GM10248 (cell line): ENCODE data around the gene TAF3.

ENCODE experiments used
- CTCF ChIA-PET: fragments of 300-600 bp; sonication (Branson Sonifier 250); formaldehyde crosslinking; extraction: SDS; loops from one replicate; lab custom pipeline; 2021; ENCODE audit warnings: antibody characterized with exemption; lab: Yijun Ruan, JAX
- POLR2A ChIA-PET: fragments of 350-650 bp; sonication (Branson Sonifier 250); formaldehyde crosslinking; extraction: SDS; loops from one replicate; lab custom pipeline; 2020; ENCODE audit warnings: antibody characterized with exemption; lab: Yijun Ruan, JAX
- DNase-seq: peaks from one replicate; pipeline ENCODE4 v3.0.0; 2012; ENCODE audit errors: extremely low spot score
- TF ChIP-seq, protein P1 (sequence below): IDR thresholded peaks from 2 replicates; pipeline ENCODE4 v1.5.1; 2012; ENCODE audit warnings: mild to moderate bottlenecking, low read depth; ENCODE audit errors: extremely low read depth, missing control alignments, control extremely low read depth

Gene TAF3

DNA sequence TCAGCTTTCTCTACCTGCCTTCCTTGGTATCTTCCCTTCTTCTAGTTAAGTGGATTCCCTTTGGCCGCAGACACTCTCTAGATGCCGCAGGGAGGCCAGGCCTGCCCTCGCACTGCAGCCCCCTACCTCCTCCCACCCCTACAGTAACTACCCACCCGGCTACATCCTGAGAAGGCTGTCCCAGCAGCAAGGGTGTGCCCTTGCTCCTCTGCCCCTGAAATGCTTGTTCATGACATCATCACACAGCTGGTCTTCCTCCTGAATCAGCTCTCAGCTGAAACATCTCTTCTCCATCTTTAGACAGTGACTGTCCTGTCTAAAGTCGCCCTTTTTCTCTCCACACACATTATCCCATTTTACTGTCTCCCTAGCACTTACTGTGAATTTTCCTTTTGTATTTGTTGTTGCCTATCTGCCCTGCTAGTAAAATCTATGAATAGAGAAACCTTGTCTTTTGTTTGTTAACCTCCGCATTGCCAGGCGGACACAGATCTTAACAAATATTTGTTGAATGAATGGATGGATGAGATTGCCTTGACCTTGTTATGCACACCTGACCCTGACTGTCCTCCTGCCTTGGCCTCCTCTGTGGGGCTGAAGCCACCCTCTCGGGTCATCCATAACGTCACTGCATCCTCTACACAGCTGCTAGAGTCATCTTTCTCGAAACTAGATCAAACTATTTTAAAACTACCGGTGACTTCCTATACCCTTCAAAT is 127.3 kb downstream of the TAF3 start:
- POLR2A ChIA-PET, result no interaction called here
- CTCF ChIA-PET, result interaction anchor here (1.7 kb wide), 1 partner anchor 23 kb away, joined by 3 read pairs; no protein-coding TSS in a partner anchor
- no peak for DNase-seq

DNA sequence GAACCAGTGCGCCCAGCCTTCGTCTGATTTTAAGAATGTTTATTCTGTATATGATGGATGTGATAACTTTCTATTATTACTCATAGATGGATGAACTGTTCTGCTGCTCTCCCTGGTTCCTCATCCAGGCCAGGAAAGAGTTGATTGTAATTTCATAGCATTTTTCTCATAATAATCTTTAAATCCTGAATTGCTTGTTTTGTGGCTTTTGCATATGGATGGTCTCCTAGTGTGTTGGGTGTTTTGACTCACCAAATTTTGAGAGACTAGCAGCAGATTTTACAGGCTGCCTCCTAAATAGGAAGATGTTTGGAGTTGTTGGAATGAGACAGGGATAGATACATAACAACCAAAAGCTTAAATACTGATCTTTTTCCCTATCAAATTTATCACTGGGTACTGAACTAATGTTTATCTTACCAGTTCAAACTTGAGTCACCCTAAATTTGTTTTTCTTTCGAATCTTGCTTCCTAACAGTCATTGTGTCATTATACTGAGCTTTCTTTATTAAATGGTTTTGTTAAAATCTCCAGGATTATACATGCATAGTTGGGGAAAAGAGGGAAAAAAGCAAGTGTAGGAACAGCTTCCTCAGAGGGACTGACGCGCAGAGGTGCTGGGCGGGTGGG is 130.2 kb downstream of the TAF3 start:
- DNase-seq, result no peak
- TF ChIP-seq, protein P1, sequence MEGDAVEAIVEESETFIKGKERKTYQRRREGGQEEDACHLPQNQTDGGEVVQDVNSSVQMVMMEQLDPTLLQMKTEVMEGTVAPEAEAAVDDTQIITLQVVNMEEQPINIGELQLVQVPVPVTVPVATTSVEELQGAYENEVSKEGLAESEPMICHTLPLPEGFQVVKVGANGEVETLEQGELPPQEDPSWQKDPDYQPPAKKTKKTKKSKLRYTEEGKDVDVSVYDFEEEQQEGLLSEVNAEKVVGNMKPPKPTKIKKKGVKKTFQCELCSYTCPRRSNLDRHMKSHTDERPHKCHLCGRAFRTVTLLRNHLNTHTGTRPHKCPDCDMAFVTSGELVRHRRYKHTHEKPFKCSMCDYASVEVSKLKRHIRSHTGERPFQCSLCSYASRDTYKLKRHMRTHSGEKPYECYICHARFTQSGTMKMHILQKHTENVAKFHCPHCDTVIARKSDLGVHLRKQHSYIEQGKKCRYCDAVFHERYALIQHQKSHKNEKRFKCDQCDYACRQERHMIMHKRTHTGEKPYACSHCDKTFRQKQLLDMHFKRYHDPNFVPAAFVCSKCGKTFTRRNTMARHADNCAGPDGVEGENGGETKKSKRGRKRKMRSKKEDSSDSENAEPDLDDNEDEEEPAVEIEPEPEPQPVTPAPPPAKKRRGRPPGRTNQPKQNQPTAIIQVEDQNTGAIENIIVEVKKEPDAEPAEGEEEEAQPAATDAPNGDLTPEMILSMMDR, result no peak
- POLR2A ChIA-PET, result no interaction called here
- CTCF ChIA-PET, result interaction anchor here (1.5 kb wide), 1 partner anchor 11 kb away, joined by 3 read pairs; no protein-coding TSS in a partner anchor

More for the DNA sequence above, 127.3 kb downstream of the TAF3 start:
- TF ChIP-seq, protein P1, result no peak

DNA sequence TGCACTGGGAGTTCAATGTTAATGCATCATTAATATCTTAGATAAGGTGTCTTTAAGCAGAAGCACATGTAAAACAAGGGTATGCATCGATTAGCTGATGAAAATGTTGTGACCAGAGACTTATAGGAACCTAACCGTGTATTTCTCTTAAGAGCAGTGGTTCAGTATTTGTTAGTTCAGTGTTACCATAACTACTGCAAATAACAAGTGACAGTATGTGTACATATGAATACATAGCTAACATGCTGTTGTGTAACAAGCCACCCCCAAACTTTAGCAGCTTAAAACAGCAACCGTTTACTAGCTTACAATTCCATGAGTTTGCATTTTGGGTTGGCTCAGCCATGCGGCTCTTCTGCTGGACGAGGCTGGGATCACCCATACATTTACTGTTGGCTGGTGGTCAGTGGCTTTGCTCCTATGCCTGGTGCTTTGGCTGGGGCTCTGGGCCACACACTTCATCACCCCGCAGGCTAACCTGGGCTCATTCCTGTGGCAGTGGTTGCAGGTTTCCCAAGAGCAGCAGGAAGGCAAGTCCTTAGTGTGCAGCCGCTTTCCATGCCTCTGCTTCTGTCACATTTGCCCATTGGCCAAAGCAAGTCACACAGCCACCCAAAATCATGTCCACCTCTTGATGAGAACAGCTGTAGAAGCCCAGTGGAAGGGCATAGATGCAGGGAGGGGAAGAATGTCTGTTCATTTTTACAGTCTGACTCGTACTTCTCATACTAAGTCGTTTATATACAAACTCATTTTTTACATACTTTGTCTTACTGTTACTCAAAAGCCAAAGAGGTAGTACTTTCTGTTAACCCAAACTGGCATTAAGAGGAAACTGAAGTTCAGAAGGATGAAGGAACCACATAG is 132.9 kb downstream of the TAF3 start:
- ChIA-PET CTCF (interaction anchor here (1.5 kb wide), 1 partner anchor 9 kb away, joined by 3 read pairs; no protein-coding TSS in a partner anchor), POLR2A (no interaction called here)
- DNase-seq, result no peak
- TF ChIP-seq, protein P1, result no peak

DNA sequence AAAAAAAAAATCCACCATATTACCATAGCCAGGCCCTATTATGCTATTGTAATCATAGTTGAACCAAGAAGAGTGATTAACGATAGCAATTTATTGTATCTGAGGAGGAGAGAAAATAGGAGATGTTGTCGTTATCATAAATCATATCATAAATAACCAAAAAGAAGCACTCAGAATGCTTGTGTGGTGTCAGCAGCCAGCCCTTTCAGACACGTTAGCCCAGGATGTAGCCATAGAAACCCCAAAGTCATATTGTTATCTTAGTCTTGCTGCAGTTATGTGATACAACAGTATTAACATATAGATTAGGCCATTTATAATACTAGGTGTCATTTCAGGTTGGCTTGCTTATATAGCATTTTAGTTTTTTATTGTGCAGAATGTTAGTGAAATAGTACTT is 134.0 kb downstream of the TAF3 start:
- ChIA-PET POLR2A (no interaction called here), CTCF (no interaction called here)
- no peak for DNase-seq
- TF ChIP-seq, protein P1, result no peak

DNA sequence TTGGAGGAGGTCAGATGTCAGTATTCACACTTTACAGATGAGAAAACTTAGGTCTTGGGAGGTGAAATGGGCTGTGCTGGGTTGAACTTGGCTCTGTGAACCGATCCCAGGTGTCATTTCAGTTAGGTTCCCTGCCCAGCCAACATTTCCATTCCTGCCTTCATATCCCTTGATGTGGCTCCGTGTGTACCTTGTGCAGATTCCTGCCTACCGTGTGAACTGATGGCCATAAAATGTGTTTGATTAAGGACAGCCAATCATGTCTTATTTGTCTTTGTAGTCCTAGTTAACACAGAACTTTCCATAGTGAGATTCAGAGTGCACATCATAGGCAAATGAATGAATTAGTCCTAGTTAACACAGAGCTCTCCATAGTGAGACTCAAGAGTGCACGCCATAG is 135.1 kb downstream of the TAF3 start:
- ChIA-PET CTCF (interaction anchor here (1.5 kb wide), 1 partner anchor 19 kb away, joined by 3 read pairs; no protein-coding TSS in a partner anchor), POLR2A (no interaction called here)
- DNase-seq, result no peak
- TF ChIP-seq, protein P1, result no peak

DNA sequence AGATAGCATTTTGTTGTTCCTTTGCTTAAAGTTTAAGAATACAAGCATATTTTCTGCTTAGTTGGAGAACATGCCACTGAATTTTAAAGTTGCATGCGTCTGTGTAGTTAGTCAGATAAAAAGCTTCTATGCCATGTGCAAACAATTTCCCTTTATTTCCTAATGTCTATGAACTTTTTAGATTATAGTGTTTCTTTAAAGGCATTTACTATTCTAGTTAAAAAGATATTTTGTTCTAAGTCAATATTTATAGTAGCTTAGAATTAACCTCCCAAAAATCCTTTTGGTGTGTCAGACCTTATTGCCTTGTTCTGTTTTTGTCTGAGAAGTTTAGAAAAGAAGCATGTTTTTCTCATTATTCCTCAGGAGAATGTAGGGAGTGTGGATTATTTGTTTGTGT is 137.1 kb downstream of the TAF3 start:
- no peak for DNase-seq
- TF ChIP-seq, protein P1, result no peak
- ChIA-PET CTCF (no interaction called here), POLR2A (no interaction called here)
